NCI-H1694 treated with DMSO at 0.1 percent for 48 hours (cell line): ENCODE data around the gene CNTN4.
"Not testable (repeated sequence)": the region's sequence is repeated elsewhere in the genome, so short reads cannot be mapped to it uniquely, and the experiment has no call there.

Experiments
- DNase-seq: peaks from one replicate; lab custom pipeline; 2025; lab: John Stamatoyannopoulos, UW

CNTN4 gene

DNA sequence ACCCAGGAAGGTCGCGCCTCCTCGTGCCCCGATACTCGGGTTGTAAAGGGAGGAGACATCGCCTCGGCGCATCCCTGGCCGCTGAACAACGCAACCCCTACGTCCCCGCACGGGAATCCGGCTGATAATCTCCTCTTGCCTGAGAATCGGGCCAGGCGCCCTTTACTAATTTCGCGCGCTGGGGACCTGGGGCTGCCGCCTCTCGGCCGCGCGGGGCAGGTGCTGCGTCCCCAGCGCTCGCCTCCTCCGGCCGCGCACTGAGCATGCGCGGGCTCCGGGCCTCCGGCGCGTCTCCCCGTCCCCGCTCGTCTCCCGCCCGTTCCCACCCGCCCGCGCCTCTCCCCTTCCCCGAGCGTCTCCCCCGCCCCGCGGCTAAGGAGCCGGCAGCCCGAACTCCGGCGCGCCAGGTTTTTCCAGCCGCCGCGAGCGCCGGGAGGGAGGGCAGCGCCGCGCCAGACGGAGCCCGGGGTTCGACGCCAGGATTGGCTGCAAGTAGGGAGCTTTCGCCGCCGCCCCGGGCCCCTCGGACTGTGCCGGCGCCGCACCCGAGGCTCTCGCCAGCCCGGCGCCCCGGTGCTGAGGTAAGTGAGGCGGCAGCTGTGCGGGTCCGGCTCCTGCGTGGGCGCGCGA, at the start of gene CNTN4:
TSS of gene CNTN4 (plus strand) at position 469 of the 630 bp plus-strand sequence.
- peak; percentile 44 for DNase-seq

DNA sequence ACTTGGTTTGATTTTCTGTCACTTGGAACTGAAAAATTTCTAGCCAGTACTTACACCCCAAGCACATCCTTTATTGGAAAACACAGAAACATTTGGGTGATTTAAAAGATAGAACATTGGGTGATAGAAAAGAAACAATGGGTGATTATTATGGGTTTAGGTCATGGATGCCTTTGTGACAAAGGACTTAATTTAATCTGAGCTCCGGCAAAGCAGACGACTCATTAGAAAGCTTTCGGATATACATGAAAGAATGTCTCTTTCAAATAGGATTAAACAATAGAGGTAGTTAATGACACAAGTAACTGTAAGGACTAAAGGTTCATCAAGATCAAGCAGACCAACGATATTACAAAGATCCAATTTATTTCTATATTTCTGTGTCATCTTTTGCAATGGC, 37.3 kb upstream of the CNTN4 start:
- no peak for DNase-seq

DNA sequence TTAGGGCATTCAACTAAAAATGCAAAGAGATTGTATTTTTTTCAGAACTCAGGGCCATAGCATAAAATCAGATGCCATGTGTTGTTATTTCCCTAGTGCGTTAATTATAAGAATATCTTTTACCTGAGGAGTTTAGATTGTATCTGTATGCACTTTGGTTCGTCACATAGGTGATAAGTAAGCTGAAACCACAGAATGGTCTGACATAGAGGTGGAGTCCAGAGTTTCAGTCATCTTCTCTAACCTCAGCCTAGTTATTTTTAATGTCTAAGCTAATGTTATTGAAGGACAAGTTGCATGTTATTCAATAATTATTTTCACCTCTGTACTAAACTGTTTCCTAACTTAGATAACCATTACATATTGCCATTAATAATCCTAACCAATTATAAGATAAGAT, 27.1 kb upstream of the CNTN4 start:
- no peak for DNase-seq

DNA sequence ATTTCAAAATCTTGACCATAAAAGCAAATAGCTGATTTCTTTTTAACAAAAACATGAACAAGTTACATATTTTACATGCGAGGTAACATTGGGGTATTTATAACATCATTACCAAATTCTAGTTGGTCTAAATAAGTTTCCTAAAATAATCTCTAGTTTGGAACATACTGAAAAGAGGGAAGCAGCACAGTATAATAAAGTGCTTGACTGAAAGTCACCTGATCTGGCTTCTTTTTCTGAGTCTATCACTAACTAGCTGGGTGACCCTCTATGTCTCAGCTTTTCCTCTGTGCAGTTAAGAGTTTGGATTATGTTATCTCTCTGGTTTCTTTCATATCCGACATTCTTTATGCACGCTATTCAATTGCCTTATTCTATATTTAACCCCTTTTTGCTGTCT, 19.8 kb upstream of the CNTN4 start:
- no peak for DNase-seq

DNA sequence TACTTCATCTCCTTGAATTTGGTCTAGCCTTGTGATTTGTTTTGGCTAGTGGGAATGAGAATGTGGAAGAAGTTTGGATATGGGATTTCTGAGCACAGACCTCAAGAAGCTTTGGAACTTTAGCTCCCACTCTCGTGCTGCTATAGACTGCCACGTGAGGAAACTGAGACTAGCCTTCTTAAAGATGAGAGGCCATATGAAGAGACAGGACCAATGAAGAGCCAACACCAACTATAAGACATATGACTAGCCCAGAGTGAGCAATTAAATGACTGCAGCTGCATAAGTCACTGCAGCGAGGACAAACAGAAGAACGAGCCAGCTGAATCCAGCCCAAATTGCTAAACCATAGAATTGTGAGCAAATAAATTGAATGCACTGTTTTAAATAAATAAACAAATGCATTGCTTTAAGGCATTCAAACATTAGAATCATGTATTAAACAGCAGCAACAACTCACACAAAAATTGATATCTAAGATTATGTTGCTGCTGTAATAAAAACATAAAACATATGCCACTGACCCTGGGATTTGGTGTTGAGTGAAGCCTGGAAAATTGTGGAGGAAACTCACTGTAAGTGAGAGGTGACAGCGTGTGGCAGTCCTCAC, 15.7 kb upstream of the CNTN4 start:
- DNase-seq: no peak

DNA sequence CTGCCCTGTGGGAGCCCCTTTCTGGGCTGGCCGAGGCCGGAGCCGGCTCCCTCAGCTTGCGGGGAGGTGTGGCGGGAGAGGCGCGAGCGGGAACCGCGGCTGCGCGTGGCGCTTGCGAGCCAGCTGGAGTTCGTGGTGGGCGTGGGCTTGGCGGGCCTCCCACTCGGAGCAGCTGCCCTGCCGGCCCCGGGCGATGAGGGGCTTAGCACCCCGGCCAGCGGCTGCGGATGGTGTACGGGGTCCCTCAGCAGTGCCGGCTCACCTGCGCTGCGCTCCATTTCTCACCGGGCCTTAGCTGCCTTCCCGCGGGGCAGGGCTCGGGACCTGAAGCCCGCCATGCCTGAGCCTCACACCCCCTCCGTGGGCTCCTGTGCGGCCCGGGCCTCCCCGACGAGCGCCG, 15.1 kb upstream of the CNTN4 start:
- DNase-seq: not testable (repeated sequence)

DNA sequence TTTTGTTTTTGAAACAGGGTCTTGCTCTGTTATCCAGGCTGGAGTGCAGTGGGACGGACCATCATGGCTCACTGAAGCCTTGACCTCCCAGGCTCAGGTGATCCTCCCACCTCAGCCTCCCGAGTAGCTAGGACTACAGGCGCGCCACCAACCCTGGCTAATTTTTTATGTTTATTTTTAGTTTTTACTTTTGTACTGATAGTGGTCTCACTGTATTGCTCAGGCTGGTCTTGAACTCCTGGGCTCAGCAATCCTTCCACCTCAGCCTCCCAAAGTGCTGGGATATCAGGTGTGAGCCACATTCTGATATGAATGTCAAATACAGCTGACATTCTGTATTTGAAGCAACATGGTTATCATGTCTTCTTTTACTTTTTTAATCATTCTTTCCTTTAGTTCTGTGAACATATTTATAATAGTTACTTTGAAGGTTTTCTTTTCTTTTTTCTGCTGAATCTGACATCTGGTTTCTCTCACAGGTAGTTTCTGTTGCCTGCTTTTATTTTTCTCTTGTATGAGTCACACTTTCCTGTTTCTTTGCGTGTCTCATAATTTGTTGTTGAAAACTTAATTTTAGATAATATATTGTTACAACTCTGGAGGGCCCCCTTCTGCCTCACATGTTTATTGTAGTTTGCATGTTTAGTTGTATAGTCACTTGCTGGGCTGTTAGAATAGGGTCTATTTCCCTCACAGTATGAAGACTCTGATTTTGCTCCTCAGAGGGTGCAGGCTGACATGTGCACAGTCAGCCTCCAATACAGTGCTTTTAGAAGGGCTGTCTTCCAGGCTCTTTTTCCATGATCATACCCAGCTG, 8.4 kb upstream of the CNTN4 start:
- peak; percentile 1 for DNase-seq

DNA sequence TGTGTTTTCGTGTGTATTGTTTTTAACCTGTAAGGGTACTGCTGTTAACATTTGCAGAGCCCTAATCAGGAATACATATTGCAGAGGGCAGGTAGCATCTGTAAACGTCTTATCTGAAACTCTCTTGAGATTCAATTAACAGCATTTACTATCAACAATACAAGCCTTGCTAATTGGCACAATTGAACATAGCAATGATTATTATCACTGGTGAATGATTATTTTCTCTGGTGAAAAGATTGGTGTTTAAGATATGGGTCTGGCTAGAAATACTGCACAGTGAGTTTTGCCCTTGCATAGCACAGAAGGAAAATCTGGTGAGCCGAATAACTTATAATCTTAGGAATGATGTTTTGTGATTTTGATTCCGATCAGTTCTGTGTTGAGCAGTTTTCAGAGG, 5.9 kb upstream of the CNTN4 start:
- DNase-seq: no peak

DNA sequence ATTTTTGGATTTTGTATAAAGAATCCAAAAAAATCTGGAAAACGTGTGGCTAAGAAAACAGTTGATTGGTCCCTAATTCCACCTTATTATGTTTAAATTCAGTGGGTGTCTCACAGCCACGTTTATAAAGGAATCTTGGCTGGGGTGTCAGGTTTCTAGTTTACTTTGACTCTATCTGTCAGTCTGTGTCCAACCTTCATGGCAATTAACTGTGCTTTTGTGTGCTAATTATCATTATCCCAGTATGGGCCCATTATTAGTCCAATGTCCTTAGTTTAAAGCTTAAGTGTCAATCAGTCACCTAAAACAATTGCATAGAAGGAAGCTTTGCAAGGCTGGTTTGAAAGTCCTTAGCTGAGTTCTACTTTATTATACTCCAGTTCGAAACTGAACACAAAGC, 3.7 kb upstream of the CNTN4 start:
- DNase-seq: no peak

DNA sequence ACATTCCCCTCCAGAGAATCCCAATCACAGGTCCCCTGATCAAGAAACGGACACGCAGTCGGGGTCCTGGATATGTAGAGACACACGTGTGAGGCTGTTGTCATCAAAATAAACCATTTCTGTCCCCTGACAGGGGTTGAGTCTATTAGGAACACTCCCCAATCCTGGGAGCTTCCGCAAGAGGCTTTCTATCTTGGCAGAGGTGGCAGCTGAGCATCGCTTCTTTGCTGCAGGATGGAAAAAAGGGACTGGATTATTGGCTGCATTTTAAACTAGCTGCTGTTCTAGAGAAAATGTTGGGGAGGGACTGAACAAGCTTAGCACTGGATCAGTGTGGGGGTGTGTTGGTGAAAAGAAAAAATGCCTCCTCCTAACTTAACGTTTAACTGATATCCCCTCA, 2.5 kb upstream of the CNTN4 start:
- no peak for DNase-seq

DNA sequence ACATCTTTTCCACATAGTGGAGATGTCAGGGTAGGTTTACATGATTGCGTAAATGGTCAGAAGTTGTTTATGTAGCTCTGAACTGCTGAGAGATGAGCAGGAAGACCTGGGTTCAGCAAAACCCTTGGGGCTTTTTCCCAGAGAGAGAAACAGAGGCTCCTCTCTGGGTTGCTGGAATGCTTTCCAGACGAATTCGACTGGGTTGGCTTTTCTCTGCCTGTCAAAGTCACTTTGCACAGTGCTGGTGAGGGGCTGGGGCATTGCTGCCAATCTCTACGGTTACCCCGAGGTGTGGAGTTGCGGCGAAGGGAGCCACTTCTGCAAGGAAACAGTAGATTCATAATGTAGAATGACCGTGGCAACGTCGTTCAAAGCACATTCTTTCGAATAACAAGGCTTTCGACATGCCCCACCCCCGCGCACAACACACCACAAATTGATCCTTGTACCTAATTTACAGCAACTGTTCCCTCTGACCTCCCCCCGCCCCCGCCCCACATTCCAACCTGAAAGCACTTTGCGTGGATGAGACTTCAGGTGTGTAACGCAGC, 950 bp upstream of the CNTN4 start:
- no peak for DNase-seq

DNA sequence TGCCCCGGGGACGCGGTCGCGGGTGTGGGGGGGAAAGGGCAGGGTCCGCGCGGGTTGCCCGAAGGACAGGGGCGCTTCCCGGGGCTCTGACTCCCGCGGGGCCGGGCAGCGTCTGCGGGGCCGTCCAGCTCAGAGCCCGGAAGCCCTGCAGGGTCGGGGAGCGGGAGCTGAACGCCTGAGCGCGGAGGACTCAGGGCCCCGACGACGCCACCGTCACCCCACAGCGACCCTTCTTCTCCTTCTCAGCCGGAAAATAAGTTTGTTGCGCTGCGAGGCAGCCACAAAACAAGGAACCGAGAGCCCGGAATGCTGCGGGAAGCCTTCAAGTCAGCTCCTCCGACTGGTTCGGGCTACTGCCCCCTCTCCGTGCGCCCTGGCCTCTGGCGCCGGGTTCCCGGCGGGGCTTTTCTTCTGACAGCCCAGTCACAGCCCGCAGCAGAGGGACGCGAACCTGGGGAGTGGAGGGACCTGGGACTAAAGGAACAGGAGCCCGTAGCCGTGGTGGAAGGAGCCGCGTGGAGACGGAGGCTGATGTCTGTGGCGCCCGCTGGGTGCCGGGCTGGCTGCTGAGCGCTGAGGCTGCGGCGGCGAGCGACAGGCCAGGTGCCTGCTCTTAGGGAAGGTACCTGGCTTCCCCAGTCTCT, 484 bp downstream of the CNTN4 start:
- DNase-seq: peak; percentile 0

DNA sequence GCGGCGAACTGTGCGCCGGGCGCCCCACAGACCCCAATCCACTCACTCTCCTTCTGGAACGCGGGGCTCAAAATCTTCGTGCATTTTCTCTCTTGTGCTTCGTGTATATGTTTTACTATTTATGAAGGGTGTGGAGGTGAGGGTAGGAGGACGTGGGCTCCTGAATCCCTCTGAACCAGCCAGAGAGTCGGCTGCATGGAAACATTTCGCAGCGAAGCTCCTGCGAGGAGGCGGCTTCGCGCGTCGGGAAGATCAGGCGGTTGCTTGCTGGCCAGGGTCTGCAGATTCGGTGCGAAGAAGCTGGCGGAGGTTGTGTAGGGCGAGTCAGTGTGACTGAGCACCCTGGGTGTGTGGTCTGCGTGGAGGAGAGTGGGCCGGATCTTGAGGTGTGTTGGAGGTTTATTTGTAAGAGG, 1.1 kb downstream of the CNTN4 start:
- no peak for DNase-seq

DNA sequence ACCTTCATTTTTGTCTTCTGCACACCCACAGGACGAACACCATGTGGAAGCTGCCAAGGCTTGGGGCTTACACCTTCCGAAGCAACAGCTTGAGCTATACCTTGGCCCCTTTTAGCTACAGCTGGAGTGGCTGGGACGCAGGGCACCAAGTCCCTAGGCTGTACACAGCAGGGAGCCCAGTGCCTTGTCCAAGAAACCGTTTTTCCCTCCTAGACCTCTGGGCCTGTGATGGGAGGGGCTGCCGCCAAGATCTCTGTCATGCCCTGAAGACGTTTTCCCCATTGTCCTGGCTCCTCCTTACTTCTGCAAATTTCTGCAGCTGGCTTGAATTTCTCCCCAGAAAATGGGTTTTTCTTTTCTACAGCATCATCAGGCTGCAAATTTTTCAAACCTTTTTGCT, 7.8 kb downstream of the CNTN4 start:
- no peak for DNase-seq

DNA sequence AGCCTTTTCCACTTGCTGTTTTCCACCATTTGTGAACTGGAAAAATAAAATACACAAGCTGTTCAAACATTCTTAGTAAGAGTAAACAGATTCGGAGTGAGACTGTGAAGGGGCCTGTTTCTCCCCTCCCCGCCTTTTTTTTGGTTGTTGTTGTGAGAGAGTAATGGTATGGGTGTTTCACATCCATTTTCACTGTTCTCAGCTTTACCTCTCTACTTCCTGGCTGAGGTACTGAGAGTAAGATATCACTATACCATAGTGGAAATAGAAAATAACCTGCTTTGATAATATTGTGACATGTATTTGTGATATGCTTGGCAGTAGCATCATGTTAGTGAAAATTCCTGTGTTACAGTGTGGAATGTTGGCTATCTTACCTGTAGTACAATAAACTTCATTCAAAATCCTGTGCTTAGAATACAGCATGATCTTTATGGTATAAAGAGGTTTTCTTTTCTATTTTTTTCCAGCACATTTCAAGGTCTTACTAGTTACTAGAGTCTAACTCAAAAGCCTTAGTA, 12.0 kb downstream of the CNTN4 start:
- no peak for DNase-seq

DNA sequence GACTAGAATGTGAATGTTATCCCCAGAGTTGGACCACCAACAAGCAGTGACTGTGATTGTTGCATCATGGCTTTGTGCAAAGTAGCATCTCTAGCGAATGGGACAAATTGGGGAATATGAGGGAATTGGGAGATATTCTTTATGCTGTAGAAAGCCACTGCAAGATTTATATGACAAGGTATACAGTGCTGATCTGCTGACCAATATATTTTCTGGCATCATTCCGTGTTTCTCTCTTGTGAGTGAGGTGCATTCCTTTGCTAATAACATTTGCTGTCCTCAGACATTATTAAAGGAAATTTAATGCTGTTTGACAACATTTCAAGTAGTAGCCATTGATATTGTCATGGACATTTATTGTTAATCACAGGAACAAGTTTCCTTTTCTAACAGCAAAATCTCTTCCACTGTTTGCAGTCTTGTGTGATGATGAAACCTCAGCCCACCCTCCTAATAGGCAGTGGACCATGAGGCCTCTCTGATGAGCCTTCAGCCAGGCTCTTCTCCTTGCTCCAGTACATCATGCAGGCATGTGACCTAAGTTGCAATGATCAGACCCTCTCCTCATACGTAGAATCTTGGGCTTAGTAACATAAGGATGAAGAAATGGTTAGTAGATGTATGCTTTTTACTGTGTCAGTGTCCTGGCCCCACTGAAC, 16.1 kb downstream of the CNTN4 start:
- DNase-seq: no peak

DNA sequence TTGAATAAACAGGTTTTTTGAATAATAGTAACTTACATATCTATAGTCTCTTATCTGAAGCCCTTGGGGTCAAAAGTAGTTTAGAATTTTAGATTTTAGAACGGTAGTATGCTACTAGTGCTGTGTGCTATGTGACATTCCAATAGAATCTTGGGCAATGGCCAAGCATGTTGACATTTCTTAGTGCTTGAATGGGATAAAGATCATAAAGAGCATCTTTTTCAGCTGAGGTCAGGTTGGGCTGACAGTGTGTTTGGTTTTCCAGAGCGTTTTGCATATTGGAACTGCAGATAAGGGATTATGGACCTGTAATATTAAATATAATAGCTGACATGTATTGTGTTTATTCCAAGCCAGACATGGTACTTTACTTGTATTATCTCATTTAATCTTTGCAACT, 32.1 kb downstream of the CNTN4 start:
- no peak for DNase-seq

DNA sequence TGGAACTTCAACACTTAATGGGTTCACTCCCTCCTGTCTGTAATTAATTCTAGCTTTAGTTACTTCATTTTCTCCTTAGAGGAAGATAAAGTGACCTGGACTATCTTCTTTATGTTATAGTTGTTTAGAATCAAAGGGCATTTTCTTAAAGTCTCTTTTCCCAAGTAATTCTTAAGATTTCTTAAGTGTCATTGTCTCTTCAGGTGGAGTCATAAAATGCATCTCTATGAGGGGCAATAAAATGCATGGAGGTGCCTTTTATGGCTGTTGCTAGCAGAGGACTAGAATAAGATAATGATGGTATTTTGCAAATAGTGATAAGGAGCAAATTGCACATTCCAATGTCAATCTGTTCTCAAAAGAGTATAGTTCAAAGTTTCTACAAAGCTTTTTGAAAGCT, 34.5 kb downstream of the CNTN4 start:
- no peak for DNase-seq

DNA sequence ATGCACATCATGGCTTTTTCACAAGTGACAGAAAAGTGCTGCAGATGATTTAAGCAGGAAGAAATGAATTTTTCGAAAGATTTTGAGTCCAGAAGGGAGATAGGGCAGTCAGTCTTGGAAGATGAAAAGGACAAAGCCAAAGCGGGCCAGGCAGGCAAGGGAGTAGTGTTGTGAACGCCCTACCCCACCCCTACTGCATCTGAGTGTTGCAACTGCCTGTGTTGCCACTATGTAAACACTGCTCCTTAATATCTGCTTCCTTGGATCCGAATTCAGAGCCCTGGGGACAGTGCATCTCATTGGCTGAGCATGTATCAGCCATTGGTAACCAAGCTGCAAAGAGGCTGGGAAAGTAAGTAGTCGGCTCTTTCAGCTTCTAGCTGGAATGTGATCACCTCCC, 39.0 kb downstream of the CNTN4 start:
- no peak for DNase-seq

DNA sequence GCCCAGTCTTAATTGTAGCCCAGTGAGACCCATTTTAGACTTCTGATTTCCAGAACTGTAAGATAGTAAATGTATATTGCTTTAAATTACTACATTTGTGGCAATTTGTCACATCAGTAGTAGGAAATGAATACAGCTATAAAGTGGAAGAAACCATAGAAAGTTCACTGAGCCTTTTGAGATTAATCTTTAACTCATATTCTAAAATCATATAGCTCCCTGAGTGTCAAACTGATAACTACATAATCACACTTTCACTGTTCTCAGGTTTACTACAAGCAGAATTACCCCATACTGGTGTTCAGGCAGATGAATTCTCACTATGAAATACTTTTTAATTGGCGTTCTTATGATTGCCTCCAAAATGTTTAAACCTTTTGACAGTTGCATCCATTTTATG, 42.8 kb downstream of the CNTN4 start:
- DNase-seq: no peak

DNA sequence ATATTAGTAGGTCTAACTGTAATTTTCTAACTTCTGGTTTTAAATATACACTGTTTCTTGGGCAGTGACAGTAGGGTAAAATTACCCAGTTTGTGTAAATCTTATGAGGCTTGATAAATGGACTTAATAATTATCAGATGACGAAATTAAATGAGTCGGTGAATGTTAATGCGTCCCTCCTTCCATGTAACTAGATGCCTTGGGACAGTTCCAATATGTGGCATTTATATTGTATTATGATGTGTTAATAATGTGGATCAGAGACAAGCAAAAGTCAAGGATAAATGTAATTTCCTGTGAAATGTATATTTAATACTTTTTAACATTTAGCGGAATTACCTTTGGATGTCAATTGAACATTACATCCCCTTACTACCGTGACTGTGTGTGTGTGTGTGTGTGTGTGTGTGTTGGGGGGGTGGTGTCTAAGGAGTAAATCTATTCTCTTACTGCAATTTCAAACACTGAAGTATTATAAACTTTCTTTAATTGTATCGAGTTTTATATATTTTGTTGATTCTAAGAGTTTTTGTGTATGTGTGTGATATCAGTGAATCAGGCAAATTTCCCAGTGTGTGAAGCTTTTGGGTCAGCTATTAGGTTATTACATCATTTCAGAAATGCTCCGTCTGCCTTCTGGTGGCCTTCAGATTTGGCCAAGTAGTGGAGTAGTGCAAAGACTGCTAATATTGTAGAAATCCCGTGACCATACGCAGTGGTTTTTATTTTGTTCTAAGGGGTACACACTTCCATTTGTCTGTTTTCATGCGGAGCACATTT, 50.1 kb downstream of the CNTN4 start:
- DNase-seq: no peak
